ES-I3 (cell line): ENCODE results near the gene PARVB.
A peak's percentile ranks its signal among the peaks of the same experiment; 100 is the strongest.

Experiments
- H3K36me3 ChIP-seq: 2 replicates; pipeline ENCODE4 v1.6.1; 2013; ENCODE audit warnings: mild to moderate bottlenecking, low read length, control low read depth, moderate library complexity; ENCODE audit not compliant: insufficient read depth
- H3K4me1 ChIP-seq: 2 replicates; pipeline ENCODE4 v1.6.1; 2013; ENCODE audit warnings: mild to moderate bottlenecking, control low read depth, low read length; ENCODE audit not compliant: insufficient read depth
- H3K9ac ChIP-seq: 2 replicates; pipeline ENCODE4 v1.6.1; 2013; ENCODE audit warnings: low read depth, mild to moderate bottlenecking, low read length, moderate library complexity
- H3K9me3 ChIP-seq: 2 replicates; pipeline ENCODE4 v1.6.1; 2013; ENCODE audit warnings: mild to moderate bottlenecking, low read length, moderate library complexity; ENCODE audit not compliant: control insufficient read depth, insufficient read depth

The PARVB gene

GRCh38 chr22:44133901-44134571 is 109.9 kb downstream of the PARVB start:
- Histone ChIP-seq H3K9ac (no peak overlapping the region), H3K4me1 (no peaks in the 10 kb centered on the region), H3K36me3 (0 out of 2 replicates have a peak, but pooled peaks cover 4% of the 10 kb centered on the region), H3K9me3 (peaks cover 14% of the 10 kb centered on the region)

GRCh38 chr22:44136112-44136511 is 112.0 kb downstream of the PARVB start:
- Histone ChIP-seq H3K9me3 (peaks cover 14% of the 10 kb centered on the region), H3K4me1 (no peaks in the 10 kb centered on the region), H3K9ac (no peak overlapping the region), H3K36me3 (0 out of 2 replicates have a peak, but pooled peaks cover 4% of the 10 kb centered on the region)

- 0 out of 2 replicates have a peak, but pooled peaks cover 4% of the 10 kb centered on the region for H3K36me3 ChIP-seq
- no peak overlapping the region for H3K9ac ChIP-seq
- no peaks in the 10 kb centered on the region for H3K4me1 ChIP-seq
- H3K9me3 ChIP-seq, result peaks cover 14% of the 10 kb centered on the region
These were observed 112.7 kb downstream of the PARVB start for GRCh38 chr22:44136786-44137185.

DNA sequence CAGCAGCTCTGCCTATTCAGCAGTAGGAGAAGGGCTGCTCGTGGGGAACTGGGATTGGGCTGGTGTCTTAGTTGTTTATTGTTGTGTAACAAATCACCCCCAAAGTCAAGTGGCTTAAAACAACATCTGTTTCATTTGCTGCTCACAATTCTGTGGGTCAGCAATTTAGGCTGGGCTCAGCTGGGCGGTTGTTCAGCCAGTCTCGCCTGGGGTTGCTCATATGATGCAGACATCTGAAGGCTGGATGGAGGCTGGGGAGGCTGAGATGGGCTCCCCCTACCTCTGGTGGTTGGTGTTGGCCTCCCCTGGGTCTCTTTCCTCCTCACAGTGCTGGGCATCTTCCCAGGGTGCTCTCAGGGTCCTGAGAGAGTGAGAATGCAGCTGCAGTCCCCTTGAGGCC is 113.3 kb downstream of the PARVB start:
- no peaks in the 10 kb centered on the region for H3K4me1 ChIP-seq
- 0 out of 2 replicates have a peak, but pooled peaks cover 4% of the 10 kb centered on the region for H3K36me3 ChIP-seq
- no peak overlapping the region for H3K9ac ChIP-seq
- peaks cover 14% of the 10 kb centered on the region for H3K9me3 ChIP-seq

- H3K9me3 ChIP-seq, result peaks cover 14% of the 10 kb centered on the region
- peaks cover 10% of the 10 kb centered on the region; the same call in 1 of the 2 replicates for H3K4me1 ChIP-seq
- no peak overlapping the region for H3K9ac ChIP-seq
- 0 out of 2 replicates have a peak, but pooled peaks cover 4% of the 10 kb centered on the region for H3K36me3 ChIP-seq
These were observed 115.7 kb downstream of the PARVB start for GRCh38 chr22:44139773-44140172.

DNA sequence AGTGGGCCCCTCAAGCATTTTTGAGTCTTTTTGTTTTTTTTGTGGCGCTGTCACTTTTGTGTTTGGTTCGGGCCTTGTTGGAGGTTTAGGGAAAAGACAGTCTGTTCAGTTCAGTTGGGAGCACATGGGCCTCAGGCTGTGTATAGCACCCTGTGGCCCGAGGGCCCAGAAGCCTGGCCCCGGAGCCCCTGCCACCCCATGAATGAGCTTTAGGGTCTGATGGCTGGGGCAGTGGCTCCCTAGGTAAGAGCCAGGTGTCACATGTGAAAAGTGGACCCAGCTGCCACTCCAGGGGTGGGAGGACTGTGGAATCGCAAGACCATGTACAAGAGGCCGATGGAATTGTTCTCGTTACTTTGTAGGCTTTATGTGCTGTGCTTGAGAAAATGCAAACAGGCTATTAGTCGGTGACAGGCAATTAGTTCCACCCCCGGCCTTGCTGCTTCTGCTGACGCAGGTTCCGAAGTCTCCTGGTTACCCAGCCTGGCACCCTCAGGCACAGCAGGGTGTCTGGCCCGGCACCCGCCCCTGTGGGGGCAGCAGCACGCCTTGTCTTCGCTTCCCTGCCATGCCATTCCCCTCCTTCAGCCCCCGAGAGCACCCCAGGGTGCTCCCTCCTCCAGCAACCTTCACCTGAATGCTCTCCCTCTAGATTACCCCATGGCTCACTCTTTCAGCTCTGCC is 118.5 kb downstream of the PARVB start:
- H3K9ac ChIP-seq, result no peak overlapping the region
- no peaks in the 10 kb centered on the region for H3K36me3 ChIP-seq
- peaks cover 33% of the 10 kb centered on the region for H3K4me1 ChIP-seq
- H3K9me3 ChIP-seq, result no peaks in the 10 kb centered on the region

DNA sequence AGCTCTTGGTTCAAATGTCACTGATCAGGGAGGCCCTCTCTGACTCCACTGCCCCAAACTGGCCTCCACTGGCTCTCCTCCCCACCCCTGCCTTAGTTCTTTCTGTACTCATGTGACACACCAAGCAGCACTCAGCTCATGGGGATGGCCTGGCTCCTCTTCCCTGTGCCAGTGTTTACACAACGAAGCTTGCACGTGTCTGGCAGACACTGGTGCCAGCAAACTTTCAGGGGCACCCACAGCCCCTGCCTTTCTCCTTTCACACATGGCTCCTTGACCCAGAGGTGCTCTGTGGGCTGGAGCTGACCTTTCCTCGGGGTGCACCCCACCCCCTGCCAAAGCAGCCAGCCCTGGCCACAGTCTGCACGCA is 119.0 kb downstream of the PARVB start:
- Histone ChIP-seq H3K9me3 (no peaks in the 10 kb centered on the region), H3K4me1 (peaks cover 33% of the 10 kb centered on the region), H3K36me3 (no peaks in the 10 kb centered on the region), H3K9ac (no peak overlapping the region)

GRCh38 chr22:44143579-44143978 is 119.5 kb downstream of the PARVB start:
- no peaks in the 10 kb centered on the region for H3K36me3 ChIP-seq
- no peak overlapping the region for H3K9ac ChIP-seq
- peaks cover 35% of the 10 kb centered on the region for H3K4me1 ChIP-seq
- no peaks in the 10 kb centered on the region for H3K9me3 ChIP-seq

GRCh38 chr22:44144046-44144569 is 120.0 kb downstream of the PARVB start:
- Histone ChIP-seq H3K36me3 (no peaks in the 10 kb centered on the region), H3K9me3 (no peaks in the 10 kb centered on the region), H3K9ac (no peak overlapping the region), H3K4me1 (peaks cover 41% of the 10 kb centered on the region)

GRCh38 chr22:44145544-44145943 is 121.4 kb downstream of the PARVB start:
- Histone ChIP-seq H3K4me1 (peaks cover 45% of the 10 kb centered on the region), H3K9ac (no peak overlapping the region)

GRCh38 chr22:44146088-44146861 is 122.2 kb downstream of the PARVB start:
- no peaks in the 10 kb centered on the region for H3K36me3 ChIP-seq
- H3K9me3 ChIP-seq, result no peaks in the 10 kb centered on the region
- H3K4me1 ChIP-seq, result peaks cover 45% of the 10 kb centered on the region
- 0 out of 2 replicates have a peak overlapping the region, but pooled peaks have one; percentile 2 for H3K9ac ChIP-seq

More at GRCh38 chr22:44145544-44145943, 121.4 kb downstream of the PARVB start:
- H3K36me3 ChIP-seq, result no peaks in the 10 kb centered on the region
- H3K9me3 ChIP-seq, result no peaks in the 10 kb centered on the region

DNA sequence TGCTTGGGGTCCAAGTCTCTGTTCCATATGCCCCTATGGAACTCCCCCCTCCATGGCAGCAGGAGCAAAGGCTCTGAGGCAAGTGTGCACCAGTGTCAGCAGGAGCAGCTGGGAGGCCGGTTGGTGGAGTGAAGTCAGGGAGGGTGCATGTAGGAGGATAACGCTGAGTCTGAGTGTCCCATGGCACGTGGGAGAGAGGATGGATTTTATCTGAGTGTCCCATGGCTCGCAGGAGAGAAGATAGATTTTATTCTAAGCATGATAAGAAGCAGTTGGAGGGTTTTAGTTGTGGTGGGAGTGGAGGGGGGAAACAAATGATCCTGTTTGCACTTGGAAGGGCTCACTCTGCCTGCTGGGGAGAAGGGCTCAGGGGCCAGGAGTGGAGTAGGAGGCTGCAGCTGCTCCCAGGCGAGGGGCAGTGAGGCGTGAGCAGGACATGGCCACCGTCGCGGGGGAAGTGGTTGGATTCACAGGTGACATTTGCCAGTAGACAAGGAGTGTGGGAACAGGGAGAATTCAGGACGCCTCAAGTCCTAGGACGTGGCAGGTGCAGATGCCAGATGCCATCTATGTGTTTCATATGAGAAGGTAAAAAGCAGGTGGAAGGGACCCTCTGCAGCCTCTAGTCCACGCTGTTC is 123.0 kb downstream of the PARVB start:
- Histone ChIP-seq H3K9ac (no peak overlapping the region), H3K4me1 (peaks cover 45% of the 10 kb centered on the region), H3K36me3 (no peaks in the 10 kb centered on the region), H3K9me3 (no peaks in the 10 kb centered on the region)

DNA sequence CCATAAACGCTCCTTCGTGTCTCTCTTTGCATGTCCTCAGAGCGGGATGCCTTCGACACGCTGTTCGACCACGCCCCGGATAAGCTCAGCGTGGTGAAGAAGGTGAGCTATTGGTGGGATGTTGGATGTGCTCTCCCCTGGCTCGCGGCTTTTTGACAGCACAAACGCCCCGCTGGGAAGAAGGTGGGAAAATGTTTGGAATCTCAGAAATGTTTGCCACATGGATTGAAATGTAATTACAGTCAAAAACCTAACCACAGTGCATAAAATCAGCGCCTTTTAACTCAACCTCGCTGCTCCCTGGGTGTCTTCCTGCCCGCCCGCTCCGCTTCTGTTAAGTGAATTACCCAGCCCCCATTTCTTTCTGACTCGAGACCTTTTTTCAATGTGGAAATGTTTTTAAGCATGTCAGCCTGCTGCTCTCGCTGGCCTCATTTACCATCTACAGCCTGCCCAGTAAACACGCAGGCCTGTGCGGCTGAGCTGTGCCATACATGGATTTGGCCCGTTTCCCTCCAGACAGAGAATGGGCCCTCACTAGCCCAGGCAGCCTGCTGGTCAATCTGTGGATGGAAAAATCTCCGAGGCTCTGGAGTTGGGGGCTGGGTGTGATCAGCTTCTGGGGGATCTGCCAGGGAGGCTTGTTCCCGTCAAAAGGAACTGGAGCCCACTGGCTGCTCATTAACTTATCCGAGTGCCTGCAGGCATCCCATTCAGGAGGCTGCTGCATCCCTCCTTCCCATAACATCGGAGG is 123.9 kb downstream of the PARVB start:
- Histone ChIP-seq H3K9ac (peak overlapping the region; percentile 17; the same call in 1 of the 2 replicates), H3K9me3 (no peaks in the 10 kb centered on the region), H3K36me3 (no peaks in the 10 kb centered on the region), H3K4me1 (peaks cover 45% of the 10 kb centered on the region)
